Activated CD4-positive, alpha-beta T cell treated with anti-CD3 and anti-CD28 coated beads, Interleukin-2, amount 10 ng/mL, durations not matched to agents 24 days and 14 days (primary cell): Measurements from ENCODE around the gene TRIO. TPM values are rescaled to one million over a fixed set of nuclear protein-coding genes. Genes with fewer than 3 reads are reported as not detected.

Experiments used
- DNase-seq: peaks from one replicate; pipeline ENCODE4 v3.0.0; 2022
- H3K27ac Mint-ChIP-seq: one replicate; pipeline ENCODE4 v1.8.0; 2022; ENCODE audit warnings: mild to moderate bottlenecking, mixed read lengths
- H3K27me3 Mint-ChIP-seq: one replicate; pipeline ENCODE4 v1.8.0; 2022; ENCODE audit warnings: mixed read lengths
- H3K36me3 Mint-ChIP-seq: one replicate; pipeline ENCODE4 v1.8.0; 2022; ENCODE audit warnings: low read depth, mild to moderate bottlenecking, mixed read lengths
- H3K4me1 Mint-ChIP-seq: one replicate; pipeline ENCODE4 v1.8.0; 2021; ENCODE audit warnings: mixed read lengths
- H3K4me3 Mint-ChIP-seq: one replicate; pipeline ENCODE4 v1.8.0; 2022; ENCODE audit warnings: mild to moderate bottlenecking, moderate library complexity, mixed read lengths
- H3K9me3 Mint-ChIP-seq: one replicate; pipeline ENCODE4 v1.8.0; 2021; ENCODE audit warnings: mixed read lengths
- intact Hi-C: fragments of 100-400 bp; cut with micrococcal nuclease; formaldehyde crosslinking; loops from one replicate; pipeline ENCODE4 v1.15.1; 2023
- total RNA-seq: library from RNA; stranded (reverse); gene quantifications from 2 replicates; pipeline ENCODE4 v1.2.3, GENCODE V29; 2022

The TRIO gene
- total RNA-seq, 1 donor from 2014 or later = 14.0 TPM

DNA sequence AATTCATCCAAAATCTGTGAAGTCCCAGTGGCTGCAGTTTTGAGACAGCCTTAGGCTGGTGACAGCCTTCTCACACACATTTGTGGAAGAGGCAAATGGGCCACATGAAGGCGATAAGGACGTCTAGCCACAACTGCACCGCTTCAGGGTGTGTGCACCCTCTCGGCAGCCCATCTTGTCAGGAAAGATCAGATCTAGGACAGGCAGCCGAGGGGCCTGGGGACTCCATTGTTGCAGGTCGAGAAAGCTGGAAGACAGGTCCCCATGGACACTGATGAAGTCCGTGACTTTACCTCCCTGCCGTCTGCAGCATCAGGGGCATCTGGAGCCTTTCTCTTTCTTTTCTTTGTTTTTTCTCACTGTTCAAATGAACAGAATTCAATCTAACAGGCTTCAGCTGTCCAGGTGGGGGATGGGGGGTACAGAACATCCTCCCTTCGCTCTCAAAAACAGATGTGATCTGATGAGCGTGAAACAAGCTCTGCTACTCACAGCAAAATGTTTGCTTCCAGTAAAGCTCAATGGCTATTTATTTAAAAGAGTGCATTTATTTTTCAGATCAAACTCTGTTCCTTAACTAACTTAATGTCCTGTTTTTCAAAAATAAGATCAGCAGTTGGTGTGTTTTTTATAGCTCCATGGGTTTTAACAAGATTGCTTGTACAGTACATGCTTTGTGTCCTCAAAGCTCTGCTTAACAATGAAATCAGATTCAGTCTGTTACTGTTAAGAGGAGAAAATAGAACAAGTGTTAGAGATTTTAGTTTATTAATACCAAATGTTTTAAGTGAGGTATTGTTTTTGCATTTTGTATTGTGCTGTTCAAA, 326.6 kb downstream of the TRIO start:
- Mint-ChIP-seq H3K27me3 (peaks cover 14% of the 10 kb centered on the region), H3K36me3 (no peaks in the 10 kb centered on the region), H3K4me3 (no peak overlapping the region), H3K9me3 (no peaks in the 10 kb centered on the region), H3K4me1 (no peaks in the 10 kb centered on the region), H3K27ac (no peak overlapping the region)
- DNase-seq = no peak
- intact Hi-C loops = no loop called here

DNA sequence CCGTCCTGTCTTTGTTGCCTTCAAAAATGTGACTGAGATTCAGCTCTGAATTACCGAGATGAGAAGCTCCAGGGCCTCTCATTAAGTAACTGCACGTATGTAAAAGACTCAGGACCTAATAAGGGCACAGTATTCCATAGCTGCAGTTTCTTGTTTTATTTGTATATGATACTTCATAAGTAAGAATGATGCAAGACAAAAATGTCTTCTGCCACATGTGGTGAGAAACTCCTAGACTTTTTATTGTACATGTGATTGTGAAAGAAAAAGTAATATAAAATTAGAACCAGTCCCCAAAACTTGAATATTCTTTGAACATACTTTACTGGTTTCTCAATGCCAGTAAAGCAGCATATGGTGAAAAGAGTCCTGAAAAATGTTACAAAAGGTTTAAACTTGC, 328.4 kb downstream of the TRIO start:
- intact Hi-C loops = no loop called here
- H3K27ac Mint-ChIP-seq = no peak overlapping the region
- H3K4me3 Mint-ChIP-seq = no peak overlapping the region

DNA sequence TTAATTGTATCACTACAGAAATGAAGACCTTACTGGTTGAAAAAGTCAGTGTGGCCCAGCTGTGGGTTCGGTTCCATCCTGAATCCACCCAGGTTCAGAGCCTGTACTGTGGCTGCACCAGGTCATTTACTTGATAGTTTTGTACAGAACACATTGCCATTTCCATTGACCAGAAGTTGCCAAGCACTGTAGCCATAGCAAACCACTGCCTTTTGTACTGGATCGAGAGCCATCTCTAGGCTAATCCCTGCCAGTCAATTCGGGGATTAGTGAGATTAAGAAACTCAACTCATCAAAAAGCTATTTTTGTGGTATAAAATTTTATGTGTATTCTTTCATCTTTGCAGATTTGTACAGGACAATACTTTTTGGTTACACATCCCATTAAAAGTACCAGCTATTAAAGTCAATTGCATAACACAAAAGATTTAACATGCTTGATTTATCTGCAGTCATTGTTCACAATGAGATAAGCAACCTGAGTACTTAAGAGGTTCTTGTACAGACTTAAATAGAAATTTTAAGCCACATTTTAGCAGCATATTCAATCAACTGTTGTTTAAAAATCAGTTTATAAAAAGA, 329.9 kb downstream of the TRIO start:
- Mint-ChIP-seq H3K27me3 (peaks cover 14% of the 10 kb centered on the region), H3K4me3 (no peak overlapping the region), H3K36me3 (no peaks in the 10 kb centered on the region), H3K4me1 (no peaks in the 10 kb centered on the region), H3K27ac (no peak overlapping the region), H3K9me3 (no peaks in the 10 kb centered on the region)
- intact Hi-C loops = no loop called here
- no peak for DNase-seq

More for the DNA sequence above, 328.4 kb downstream of the TRIO start:
- H3K9me3 Mint-ChIP-seq = no peaks in the 10 kb centered on the region
- H3K27me3 Mint-ChIP-seq = peaks cover 14% of the 10 kb centered on the region
- no peak for DNase-seq
- H3K36me3 Mint-ChIP-seq = no peaks in the 10 kb centered on the region
- no peaks in the 10 kb centered on the region for H3K4me1 Mint-ChIP-seq

DNA sequence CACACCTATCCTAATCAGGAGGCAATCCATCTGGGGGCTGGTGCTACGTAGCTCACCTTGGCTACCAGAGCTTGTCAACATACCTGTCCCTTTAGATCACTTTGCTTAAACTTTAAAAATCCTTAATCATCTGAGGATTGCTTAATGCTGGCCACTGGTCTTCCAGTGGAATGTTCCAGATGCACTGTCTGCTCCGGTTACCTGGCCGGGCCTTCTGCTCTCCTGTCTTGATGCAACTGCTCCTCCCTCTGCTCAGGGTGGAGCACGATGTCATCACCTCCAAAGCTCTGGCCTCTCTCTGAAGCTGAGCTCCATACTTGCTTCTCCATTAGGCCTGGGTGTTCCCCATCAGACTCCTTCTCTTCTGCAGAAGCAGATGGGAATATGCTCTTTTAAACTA, 331.9 kb downstream of the TRIO start:
- peaks cover 9% of the 10 kb centered on the region for H3K4me1 Mint-ChIP-seq
- no peaks in the 10 kb centered on the region for H3K36me3 Mint-ChIP-seq
- no peak for DNase-seq
- peaks cover 8% of the 10 kb centered on the region for H3K27me3 Mint-ChIP-seq
- intact Hi-C loops = loop anchor here (5.0 kb wide), 1 partner anchor 38 kb away; no protein-coding TSS in a partner anchor
- H3K27ac Mint-ChIP-seq = no peak overlapping the region
- no peaks in the 10 kb centered on the region for H3K9me3 Mint-ChIP-seq
- H3K4me3 Mint-ChIP-seq = no peak overlapping the region

DNA sequence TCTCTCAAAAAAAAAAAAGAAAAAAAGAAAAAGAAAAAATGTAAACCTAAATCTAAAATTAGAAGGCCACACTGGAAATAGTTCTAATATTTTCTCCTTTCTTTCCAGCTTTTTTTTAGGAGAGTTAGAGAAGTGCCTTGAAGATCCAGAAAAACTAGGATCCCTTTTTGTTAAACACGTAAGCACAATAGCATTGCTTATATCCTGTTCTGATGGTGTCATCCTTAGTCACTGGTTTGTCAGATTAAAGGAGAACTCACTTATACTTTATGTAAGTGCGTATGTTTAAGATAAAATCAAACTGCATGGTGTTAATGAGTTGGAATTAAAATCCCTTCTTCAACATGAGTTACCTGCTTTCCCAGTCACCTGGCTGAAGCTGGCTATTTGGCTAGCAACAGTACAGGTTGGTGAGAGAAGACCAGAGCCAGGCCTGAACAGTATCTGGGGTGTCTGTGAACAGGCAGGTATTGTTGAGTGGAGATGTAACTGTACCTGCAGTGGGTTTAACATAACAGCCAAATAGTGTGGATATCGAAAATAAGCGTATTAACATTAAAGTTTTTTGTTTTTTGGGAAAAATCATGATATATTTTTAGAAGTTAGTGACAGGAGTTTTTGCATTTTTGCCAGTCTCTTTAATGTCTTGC, 333.8 kb downstream of the TRIO start:
- DNase-seq = no peak
- Mint-ChIP-seq H3K27ac (no peak overlapping the region), H3K9me3 (no peaks in the 10 kb centered on the region), H3K4me3 (no peak overlapping the region), H3K36me3 (no peaks in the 10 kb centered on the region), H3K27me3 (no peaks in the 10 kb centered on the region), H3K4me1 (peaks cover 9% of the 10 kb centered on the region)
- intact Hi-C loops = loop anchor here (5.0 kb wide), 1 partner anchor 40 kb away; no protein-coding TSS in a partner anchor

DNA sequence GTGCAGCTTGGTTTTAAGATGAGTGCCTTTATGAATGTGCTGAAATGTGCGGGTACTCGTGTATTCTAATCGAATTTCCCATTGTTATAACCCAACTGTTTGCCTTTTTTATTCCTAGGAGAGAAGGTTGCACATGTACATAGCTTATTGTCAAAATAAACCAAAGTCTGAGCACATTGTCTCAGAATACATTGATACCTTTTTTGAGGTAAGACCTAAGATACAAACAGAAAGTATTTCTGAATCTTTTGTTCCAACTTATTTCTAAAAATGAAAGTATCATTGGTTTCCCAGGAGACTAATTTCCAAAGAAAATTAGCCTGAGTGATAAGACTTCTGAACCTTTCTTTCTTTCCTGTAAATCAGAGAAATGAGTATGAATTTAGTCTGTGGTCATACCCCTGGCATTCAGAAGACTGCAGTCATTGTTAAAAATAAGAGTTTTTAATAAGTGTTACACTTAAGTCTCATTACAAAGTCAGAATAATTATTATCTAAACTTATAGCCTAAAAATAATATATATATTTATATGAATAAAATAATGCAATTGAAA, 336.1 kb downstream of the TRIO start:
- H3K9me3 Mint-ChIP-seq = no peaks in the 10 kb centered on the region
- H3K27me3 Mint-ChIP-seq = no peaks in the 10 kb centered on the region
- peaks cover 9% of the 10 kb centered on the region for H3K4me1 Mint-ChIP-seq
- intact Hi-C loops = loop anchor here (2.0 to 5.0 kb wide), 2 partner anchors 42 to 62 kb away; no protein-coding TSS in a partner anchor
- H3K27ac Mint-ChIP-seq = peak overlapping the region; percentile 43
- no peaks in the 10 kb centered on the region for H3K36me3 Mint-ChIP-seq
- H3K4me3 Mint-ChIP-seq = no peak overlapping the region
- DNase-seq = no peak

DNA sequence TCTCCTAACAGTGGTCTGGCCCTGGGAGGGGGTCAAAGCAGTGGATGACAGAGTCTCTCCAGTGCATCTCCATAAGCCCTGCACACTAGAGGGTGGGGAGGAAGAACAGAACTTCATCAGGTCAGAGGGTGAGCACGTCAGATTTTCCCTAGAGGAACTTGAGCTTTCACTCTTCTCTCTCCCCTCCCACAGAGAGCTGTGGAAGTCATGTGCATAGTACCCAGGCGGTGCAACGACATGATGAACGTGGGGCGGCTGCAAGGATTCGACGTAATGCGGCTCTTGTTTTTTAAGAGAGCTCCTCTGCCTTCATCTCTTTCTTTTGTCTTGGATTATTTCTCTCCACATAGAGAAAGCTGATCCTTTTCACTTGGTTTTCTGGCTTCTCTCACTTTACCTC, 338.2 kb downstream of the TRIO start:
- intact Hi-C loops = loop anchor here (10.0 kb wide), 1 partner anchor 173 kb away; no protein-coding TSS in a partner anchor
- H3K27me3 Mint-ChIP-seq = no peaks in the 10 kb centered on the region
- no peak overlapping the region for H3K4me3 Mint-ChIP-seq
- H3K36me3 Mint-ChIP-seq = no peaks in the 10 kb centered on the region
- no peaks in the 10 kb centered on the region for H3K9me3 Mint-ChIP-seq
- no peak overlapping the region for H3K27ac Mint-ChIP-seq
- DNase-seq = no peak
- peaks cover 12% of the 10 kb centered on the region for H3K4me1 Mint-ChIP-seq

DNA sequence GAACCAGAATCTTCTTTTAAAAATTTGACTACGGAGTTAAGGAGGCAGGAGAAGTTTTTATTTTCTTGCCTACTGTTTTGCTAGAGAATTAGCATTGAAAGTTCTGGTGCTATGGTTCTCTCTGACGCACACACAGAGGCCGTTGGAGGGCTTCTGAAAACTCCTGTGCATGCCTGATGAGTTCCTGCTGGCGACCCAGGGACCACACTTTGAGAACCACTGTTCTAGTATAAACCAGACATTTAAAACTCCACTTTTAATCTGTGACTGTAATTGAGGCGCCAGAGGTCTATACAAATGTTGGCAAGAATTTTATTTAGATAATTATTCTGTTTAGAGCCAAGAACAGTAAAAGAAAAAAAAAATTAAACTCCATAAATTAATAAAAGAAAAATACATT, 338.9 kb downstream of the TRIO start:
- Mint-ChIP-seq H3K4me3 (no peak overlapping the region), H3K27me3 (no peaks in the 10 kb centered on the region), H3K9me3 (no peaks in the 10 kb centered on the region), H3K4me1 (peaks cover 12% of the 10 kb centered on the region), H3K27ac (no peak overlapping the region), H3K36me3 (no peaks in the 10 kb centered on the region)
- intact Hi-C loops = loop anchor here (10.0 kb wide), 1 partner anchor 173 kb away; no protein-coding TSS in a partner anchor
- DNase-seq = no peak

DNA sequence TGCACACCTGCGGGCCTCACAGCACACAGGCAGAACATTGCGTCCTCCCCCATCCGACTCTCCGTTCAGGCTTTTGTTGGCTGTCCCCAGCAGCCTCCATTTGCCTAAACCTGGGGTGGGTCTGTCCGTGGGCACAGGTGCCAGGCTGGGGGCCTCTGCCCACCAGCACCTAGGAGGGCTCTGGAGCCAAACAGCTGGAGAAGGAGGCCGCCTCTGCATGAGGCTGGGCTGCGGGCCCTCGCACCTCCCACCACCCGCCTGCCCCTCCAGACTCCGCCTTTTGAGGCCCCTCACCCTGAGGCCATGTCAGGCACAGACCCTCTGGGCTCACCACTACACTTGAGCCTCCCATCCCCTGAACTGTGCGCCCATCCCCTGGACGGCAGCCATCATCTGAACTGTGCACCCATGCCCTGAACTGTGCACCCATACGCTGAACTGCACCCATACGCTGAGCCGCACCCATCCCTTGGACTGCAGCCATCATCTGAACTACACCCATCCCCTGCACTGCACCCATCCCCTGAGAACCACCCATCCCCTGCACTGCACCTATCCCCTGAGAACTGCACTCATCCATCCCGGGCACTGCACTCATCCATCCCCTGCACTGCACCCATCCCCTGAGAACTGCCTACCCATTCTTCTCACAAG, 340.5 kb downstream of the TRIO start:
- Mint-ChIP-seq H3K9me3 (no peaks in the 10 kb centered on the region), H3K27me3 (no peaks in the 10 kb centered on the region), H3K4me3 (no peak overlapping the region), H3K4me1 (peaks cover 12% of the 10 kb centered on the region), H3K36me3 (peaks cover 2% of the 10 kb centered on the region), H3K27ac (no peak overlapping the region)
- no peak for DNase-seq
- intact Hi-C loops = loop anchor here (10.0 kb wide), 1 partner anchor 171 kb away; no protein-coding TSS in a partner anchor

DNA sequence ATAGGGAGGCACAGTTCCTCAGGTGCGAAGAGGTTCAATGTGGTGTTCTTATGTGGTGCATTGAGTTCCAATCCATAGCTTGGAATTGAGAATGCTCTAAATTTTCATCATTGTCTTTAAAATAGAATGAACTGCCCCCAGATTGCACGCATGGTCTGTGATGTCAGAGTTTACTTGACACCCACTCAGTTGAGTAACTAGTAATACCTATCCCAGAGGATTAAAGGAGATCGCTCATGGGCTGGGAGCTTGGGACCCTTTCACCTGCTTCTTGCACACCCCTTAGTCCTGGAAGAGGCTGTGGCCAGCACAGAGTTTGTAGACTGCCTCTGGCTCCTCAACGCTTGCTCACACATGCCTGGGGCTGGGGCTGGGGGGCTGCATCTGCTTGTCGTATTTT, 343.3 kb downstream of the TRIO start:
- DNase-seq = no peak
- H3K36me3 Mint-ChIP-seq = peaks cover 2% of the 10 kb centered on the region
- H3K27ac Mint-ChIP-seq = no peak overlapping the region
- no peaks in the 10 kb centered on the region for H3K27me3 Mint-ChIP-seq
- H3K9me3 Mint-ChIP-seq = no peaks in the 10 kb centered on the region
- H3K4me3 Mint-ChIP-seq = no peak overlapping the region
- intact Hi-C loops = loop anchor here (10.0 kb wide), 1 partner anchor 168 kb away; no protein-coding TSS in a partner anchor
- H3K4me1 Mint-ChIP-seq = peaks cover 3% of the 10 kb centered on the region

DNA sequence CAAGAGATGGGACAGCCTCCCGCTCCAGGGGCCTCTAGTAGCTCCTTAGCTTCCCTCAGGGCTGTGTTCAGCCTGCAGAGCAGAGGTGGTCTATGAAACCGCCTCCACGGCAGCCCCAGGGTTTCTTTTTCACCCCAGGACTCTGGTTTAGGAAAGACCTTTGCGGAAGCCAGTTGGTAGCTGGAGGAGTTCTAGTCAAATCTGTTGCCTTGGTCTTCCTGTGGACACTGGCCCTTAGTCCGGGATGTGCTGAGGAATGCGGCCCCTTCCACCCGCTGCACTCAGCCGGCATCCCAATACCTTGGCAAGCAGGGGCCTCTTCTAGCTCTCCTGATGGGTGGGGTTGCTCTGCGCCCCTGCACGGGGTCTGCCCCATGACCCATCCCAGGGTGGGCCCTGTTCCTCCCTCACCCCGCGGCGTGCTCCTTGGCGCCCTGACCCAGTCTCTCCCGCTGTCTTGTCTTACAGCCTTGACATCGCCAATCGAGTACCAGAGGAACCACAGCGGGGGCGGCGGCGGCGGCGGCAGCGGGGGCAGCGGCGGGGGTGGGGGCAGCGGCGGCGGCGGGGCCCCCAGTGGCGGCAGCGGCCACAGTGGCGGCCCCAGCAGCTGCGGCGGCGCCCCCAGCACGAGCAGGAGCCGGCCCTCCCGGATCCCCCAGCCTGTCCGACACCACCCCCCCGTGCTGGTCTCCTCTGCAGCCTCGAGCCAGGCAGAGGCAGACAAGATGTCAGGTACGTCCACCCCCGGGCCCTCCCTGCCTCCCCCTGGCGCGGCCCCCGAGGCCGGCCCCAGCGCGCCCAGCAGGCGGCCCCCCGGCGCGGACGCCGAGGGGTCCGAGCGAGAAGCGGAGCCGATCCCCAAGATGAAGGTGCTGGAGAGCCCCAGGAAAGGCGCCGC, 344.1 kb downstream of the TRIO start:
- Mint-ChIP-seq H3K4me1 (peaks cover 3% of the 10 kb centered on the region), H3K27me3 (no peaks in the 10 kb centered on the region), H3K4me3 (no peak overlapping the region), H3K27ac (no peak overlapping the region), H3K9me3 (no peaks in the 10 kb centered on the region), H3K36me3 (peaks cover 2% of the 10 kb centered on the region)
- no peak for DNase-seq
- intact Hi-C loops = loop anchor here (10.0 kb wide), 1 partner anchor 168 kb away; no protein-coding TSS in a partner anchor

DNA sequence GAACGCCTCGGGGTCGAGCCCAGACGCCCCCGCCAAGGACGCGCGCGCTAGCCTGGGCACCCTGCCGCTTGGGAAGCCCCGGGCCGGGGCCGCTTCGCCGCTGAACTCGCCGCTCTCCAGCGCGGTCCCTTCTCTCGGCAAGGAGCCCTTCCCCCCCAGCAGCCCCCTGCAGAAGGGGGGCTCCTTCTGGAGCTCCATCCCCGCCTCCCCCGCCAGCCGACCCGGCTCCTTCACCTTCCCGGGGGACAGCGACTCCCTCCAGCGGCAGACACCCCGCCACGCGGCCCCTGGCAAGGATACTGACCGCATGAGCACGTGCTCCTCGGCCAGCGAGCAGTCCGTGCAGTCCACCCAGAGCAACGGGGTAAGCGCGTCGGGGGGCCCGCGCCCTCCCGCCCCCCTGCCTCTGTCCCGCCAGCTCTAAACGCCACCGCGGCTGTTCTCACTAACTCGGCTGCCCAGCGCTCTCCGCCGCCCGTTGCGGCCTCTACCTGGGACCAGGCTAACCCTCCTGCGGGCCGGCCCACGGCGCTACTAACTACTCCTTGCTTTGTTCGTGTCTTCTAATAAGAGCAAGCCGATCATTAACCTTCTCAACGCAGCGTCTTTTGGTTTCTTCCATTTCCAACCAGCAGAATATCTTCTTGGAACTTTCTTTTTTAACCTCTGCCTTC, 344.9 kb downstream of the TRIO start:
- H3K27ac Mint-ChIP-seq = no peak overlapping the region
- intact Hi-C loops = loop anchor here (10.0 kb wide), 1 partner anchor 167 kb away; no protein-coding TSS in a partner anchor
- H3K9me3 Mint-ChIP-seq = no peaks in the 10 kb centered on the region
- peaks cover 3% of the 10 kb centered on the region for H3K4me1 Mint-ChIP-seq
- H3K36me3 Mint-ChIP-seq = peaks cover 2% of the 10 kb centered on the region
- no peaks in the 10 kb centered on the region for H3K27me3 Mint-ChIP-seq
- H3K4me3 Mint-ChIP-seq = no peak overlapping the region
- DNase-seq = no peak
